Measurements from ENCODE around the gene CHPF. TPM values are rescaled to one million over a fixed set of nuclear protein-coding genes. Genes with fewer than 3 reads are reported as not detected.

CHPF gene
- total RNA-seq, 1 experiment from 2014 or later: 139 TPM

DNA sequence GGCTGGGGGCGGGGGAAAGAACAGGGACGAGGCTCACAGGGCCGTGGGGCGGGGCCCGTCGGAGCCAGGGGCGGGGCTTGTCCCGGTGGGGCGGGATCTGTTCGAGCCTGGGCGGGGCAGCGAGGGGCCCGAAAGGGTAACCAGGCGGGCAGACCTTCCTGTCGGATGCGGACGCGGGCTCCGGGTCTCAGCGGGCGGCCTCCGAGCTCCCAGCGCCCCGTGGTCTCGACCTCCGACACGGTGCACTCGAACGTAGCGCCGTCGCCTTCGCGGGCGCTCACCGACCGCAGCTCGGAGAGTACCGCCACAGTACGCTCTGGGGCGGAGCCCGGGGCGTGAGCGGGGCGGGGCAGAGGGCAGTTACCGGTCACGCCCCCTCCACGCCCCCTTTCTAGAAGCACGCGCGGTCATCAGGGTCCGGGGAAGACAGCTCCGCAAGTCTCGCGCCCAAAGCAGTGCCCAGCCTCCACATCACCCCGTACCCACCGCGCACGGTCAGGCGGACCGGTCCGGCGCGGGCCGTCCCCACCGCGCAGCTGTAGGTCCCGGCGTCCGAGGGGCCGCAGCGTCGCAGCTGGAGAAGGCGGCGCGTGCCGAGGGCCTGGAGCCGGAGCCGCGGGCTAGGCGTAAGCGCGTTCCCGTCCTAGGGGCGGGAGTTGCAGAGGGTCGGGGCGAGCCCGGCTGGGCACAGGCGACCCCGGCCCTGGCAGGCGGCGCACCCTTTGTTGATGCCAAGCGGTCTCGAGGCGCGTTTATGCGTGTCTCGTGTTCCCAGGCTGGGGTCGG is 9.0 kb upstream of the CHPF start:
- peak; percentile 76 for DNase-seq (ENCODE audit: low spot score)

DNA sequence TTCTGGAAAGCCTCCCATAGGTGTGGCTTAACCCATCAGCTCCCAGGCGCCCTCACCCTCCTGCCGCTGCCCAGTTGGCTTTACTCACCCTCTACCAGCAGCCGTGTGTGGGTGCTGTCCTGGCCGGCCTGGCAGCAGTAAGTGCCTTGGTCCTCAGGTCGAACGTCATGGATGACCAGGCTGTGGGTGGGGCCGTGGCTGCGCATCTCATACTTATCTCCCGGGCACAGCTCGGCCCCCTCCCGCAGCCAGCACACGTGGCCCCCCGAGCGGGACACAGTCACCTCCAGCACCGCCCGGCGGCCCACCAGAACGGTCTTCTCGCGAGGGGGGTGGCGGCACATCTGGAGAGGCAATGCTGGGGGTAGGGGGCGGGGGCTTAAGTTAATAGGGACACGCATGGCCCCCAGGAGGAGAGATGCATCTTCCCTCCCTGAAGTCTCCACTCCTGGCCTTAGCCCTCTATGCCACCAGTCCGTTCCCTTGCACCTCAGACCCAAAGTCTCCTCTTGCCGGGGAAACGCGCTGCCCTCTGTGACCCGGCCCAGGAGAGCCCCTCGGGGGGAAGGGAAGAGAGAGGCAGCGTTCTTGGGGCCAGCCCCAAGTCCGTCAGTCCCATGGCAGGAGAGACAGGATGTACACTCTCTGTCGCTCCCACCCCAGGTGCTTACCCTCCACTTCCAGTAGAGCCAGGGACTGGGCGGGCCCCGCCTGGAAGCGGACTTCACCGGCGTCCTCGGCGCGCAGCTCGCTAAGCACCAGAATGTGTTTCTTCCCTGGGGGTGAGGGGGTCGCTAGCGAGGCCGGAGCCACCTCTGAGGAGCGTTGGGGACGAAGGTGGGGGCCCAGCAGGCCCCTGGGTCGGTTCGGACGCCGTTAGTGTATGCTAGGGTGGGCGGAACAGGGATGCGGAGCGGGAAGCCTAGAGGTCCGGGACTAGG is 8.1 kb upstream of the CHPF start:
- DNase-seq (ENCODE audit: low spot score): peak; percentile 46

DNA sequence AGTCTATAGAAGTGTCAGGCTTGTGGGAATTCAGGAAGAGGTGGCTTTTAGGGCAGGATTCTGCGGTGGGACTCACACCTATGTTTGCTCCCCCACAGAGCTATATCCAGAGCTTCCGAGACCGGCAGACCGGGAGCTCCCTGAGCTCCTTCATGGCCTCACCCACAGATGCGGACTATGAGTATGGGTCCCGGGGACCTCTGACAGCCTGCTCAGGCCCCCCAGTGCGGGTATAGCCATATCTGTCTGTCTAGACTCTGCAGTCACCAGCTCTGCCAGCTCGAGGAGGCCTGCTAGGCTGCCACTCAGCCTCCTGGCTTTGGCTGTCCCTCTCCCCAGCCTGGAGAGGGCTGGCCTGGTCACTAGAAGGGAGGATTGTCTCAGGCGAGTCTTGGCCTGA is 6.0 kb upstream of the CHPF start:
- no peak for DNase-seq (ENCODE audit: low spot score)

DNA sequence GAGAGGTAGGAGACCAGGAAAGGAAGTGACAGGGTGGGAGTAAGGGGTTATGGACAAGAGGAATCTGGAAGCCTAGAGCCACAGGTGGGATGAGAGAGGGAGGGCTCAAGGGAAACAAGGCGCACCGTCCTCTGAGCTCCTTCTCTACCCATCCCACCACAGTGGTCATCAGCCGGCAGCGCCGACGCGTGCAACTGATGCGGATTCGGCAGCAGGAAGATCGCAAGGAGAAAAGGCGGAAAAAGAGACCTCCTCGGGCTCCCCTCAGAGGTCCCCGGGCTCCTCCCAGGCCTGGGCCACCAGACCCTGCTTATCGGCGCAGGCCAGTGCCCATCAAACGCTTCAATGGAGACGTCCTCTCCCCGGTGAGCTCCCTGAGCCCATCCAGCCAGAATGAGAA is 5.4 kb upstream of the CHPF start:
- DNase-seq (ENCODE audit: low spot score): no peak

DNA sequence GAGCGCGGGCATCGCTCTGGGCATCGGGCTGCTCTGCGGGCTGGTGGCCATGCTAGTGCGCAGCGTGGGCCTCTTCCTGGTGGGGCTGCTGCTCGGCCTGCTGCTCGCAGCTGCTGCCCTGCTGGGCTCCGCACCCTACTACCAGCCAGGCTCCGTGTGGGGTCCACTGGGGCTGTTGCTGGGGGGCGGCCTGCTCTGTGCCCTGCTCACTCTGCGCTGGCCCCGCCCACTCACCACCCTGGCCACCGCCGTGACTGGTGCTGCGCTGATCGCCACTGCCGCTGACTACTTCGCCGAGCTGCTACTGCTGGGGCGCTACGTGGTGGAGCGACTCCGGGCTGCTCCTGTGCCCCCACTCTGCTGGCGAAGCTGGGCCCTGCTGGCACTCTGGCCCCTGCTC is 4.0 kb upstream of the CHPF start:
- no peak for DNase-seq (ENCODE audit: low spot score)

DNA sequence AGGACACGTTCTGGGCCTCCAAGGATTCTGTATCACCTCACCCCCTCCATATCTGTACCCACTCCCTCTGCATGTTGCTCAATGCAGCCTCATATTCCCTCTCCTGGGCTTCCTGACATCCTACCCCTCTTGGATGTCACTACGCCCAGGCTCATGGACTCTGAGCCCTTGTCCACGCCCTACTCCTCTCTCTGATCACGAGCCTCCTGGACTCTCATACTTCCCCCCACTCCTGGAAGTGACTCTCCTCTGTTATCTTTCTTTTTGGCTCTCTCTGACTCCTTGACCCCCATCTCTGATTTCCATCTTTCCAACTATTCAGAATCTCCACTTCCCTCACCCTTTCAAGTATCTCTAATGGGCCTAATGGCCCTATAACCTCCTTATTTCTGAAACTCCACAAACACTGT is 2.3 kb upstream of the CHPF start:
- no peak for DNase-seq (ENCODE audit: low spot score)

DNA sequence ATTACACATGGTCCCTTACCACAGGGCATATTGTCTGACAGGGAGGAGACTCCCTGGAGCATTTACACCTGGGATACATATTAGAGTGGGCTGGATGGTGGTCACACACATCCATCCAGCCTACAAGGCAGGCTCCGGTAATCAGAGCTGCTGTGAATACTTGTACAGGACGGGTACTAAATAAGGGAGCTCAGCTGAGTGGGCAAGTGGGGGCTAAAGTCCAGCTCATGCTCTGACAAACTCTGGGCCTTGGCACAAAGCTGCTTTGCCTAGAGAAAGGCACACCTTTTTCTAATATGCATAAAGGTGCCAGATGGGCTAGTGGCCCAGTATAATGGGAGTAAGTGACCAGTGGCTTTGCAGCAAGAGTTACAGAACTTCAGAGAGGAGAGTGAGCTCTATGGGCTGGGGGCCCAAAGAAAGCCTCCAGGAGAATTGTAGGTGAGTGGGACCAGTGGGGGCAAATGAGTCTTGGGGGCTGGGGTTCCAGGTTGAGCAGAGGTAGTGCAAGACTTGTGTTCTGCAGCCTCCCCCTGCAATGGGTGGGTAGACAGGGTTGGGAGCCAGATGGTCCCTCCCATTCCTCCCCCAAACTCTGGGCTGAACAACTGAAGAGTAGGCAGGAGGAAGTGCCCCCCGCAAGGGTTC is 1.8 kb upstream of the CHPF start:
- no peak for DNase-seq (ENCODE audit: low spot score)

DNA sequence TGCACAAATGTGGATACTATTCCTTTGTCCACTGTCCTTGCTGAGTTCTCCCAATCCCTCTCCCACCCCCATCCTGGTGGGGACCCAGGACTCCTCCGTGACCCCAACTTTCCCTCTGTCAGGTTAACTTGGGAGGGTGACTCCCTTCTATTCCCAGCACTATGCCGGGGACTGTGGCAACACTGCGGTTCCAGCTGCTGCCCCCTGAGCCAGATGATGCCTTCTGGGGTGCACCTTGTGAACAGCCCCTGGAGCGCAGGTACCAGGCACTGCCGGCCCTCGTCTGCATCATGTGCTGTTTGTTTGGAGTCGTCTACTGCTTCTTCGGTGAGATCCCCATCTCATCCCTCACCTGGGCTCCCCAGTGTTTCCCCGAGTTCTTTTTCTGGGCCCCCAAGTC is 958 bp upstream of the CHPF start:
- DNase-seq (ENCODE audit: low spot score): no peak

DNA sequence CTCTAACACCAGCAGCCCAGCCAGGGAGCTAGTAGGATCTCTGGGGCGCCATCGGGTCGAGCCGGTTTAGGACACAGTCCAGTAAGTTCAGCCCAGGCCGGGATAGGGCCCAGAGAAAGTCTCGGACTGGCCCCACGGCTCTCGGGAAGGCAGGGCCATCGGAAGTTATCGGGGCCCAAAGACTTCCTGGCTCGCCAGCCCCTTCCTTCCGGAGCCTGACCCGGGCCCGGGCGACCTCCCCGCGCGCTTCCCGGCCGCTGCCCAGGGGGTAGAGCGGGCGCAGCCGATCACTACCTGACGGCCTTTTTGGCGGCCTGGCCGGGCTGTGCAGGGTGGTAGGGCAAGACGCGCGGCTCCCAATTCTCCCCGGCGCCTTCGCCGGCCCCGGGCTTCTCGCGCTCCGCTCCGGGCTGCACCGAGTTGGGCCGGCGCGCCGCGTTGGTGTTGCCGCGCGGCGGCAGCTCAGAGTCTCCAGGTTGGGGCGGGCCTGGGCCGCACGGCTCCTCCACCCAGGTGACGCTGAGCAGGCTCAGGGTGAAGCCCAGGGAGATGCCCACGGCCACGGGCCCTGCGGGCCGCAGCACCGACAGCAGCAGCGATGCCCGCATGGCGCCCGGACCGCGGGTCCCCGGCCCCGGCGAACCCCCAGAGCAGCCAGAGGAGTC is 546 bp downstream of the CHPF start:
- DNase-seq (ENCODE audit: low spot score): peak; percentile 24

DNA sequence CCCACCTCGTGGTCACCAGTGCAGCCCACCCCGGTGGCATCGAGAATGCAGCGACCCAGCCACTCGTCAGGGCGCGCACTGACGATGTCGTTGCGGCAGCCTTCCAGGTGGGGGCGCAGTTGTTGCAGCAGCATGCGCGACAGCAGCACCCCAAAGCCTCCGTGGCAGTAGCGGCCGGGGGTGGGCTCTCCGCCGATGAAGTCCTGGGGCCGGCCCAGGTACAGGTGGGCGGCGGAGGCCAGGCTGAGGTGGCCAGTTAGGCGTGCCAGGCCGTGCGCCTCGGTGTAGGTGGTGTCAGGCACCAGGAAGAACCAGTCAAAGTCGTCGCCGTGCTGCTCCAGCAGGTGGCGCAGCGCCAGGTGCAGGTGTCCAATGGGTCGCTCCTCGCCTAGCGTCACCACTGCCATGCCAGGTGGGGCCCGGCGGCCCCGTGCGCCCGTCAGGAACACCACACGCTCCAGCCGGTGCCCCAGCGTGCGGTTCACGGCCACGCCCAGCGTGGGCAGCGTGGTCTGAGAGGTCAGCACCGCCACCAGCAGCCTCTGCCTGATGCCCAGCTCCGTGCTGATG is 1.9 kb downstream of the CHPF start:
- no peak for DNase-seq (ENCODE audit: low spot score)

DNA sequence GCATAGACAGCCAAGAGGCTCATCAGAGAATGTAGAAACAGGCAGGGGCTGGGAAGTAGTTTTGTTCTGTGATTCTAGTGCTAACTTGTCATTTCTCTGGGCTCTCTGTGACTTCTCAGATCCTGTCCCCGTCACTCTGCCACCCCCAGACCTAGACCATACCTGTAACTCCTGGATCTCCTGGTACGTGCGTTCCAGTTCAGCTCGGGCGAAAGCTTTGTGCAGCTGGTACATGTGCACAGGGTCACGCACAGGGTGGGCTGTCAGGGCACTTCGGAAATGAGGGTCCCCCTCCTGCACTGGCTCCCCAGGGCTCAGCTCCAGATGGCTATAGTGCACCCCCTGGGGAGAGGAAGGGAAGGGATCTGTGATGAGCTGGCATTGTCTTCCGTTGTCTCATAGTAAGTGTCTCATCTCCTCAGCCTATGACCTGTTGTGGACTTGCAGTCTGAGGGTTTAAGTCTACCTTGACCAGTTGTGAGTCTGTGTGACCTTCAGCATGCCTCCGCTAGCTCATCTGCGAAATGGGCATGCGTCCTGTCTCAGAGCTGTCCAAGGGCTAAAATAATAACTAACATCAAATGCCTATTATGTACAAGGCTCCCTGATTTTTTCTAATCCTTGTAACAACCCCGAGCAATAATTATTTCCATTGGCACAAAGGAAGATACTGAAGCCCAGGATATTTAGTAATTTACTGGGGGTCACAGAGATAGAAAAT is 2.7 kb downstream of the CHPF start:
- no peak for DNase-seq (ENCODE audit: low spot score)

DNA sequence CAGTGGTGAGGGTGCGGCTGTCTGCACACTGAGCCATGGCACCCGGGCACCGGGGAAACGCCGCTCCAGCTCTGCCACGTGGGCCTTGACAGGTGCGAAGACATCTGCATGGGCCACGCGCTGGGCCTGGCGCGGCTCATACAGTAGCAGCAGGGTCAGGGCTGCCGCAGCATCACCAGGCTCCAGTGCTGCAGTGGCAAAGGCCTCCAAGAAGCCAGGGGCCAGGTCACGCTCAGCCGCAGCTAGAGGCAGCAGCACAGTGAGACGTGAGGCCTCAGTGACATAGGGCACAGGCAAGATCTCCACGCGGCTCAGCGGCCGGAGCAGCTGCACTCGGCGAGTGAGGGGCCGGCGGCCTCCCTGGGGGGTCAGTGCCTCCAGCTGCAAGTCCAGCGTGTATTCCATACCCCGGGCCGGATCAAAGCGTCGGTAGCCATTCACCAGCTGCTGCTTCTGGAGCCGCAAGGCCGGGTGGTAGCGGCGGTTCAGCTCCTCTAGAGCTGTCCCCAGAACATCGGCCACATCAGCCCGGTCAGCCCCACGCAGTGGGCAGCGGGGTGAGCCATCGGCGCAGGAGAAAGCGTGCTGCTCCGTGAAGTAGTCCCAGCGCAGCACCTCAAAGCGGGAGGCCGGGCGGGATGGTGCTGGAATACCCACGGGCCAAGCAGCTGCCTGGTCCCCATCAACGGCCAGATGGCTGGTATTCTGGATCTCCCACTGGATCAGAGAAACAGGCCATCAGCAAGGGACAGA is 3.5 kb downstream of the CHPF start:
- no peak for DNase-seq (ENCODE audit: low spot score)

DNA sequence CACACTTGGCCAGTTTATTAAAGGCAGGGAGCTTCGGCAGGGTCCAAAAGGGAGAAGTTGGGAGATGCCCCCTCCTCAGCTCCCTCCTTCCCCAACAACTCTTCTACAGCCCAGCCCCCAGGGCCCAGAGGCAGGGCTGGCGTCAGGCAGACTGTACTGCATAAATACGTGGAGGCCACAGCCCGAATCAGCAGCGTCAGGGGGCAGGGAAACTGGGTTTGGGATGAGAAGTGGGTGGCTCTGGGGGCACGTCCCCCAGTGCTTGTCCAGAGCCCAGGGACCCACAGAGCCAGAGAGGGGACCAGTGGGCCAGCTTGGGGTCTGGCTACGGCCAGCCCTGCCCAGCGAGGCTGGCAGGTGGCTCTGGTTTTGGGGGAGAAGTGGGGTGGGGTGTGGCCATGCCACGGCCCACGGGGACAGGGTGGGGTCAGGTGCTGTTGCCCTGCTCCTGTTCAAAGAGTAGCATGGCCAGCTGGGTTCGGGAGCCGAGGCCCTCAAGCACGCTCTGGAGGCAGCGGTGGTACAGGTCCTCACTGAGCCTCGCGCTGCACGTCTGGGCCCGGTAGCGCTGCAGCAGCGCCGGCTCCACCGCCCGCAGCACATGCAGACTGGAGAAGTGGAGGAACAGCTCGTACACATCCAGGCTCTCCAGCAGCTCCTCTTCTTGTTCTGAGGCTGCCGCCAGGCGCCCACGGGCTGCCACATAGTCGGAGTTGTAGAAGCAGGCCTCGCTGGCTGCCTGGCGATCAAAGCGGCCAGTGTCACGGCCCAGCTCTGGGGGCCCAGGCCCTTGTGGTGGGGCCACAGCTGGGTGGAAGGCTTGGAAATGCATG is 4.4 kb downstream of the CHPF start:
- no peak for DNase-seq (ENCODE audit: low spot score)

DNA sequence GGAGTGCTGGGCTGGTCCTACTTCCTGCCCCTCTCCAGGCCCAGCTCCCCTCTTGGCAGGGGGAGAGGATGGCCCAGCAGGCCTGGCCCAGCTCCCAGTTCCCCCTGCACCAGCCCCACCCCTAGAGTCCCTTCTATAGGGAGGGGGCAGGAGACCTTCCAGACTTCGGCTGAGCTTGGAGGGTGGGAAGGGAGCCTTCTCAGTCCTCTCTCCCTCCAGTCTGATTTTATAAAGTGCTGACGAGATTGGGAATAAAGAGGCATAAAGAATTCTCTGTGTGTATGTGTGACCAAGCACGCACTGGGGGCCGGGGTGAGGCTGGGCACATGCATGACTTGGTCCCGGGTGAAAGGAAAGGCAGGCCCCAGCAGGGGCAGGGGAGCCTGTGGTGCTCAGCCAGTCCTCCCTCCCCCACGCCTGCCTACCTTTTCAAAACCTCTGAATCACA is 5.1 kb downstream of the CHPF start:
- no peak for DNase-seq (ENCODE audit: low spot score)

DNA sequence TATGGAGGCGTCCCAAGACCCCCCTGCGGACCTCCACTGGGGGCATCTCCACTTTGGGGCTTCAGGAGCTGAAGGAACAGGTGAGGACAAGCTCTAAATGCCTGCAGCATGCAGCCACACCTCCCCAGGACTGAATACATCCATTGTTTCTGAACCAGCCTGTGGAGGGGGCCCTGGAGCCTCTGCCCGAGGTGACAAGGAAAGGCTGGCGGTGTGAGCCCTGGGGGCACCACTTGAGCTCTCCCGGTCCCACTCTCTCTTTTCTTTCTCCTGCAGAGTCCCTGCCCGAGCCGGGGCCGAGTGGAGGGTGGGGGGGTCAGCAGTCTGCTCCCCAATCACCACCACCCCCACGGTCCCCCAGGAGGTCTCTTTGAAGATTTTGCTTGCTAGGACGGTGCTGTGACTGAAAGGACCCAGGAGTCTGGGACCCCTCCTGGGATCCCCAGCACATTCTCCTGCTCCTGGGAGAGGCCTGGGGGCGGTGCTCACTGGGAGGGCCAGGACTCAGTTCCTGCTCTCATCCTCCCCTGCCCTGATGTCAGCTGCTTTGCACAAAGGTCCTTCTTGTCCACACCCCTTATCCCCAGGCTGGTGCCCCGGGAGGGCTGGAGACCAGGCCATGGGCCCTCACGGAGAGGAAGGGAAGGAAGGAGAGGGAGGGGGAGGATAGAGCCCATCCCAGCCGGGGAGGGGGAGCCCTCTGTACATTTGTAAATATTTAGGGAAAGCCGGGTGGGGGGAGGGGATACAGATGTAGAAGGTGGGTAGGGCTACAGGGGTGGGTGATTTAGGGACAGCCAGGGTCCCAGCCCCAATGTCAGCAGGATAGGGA is 5.7 kb downstream of the CHPF start:
- no peak for DNase-seq (ENCODE audit: low spot score)

DNA sequence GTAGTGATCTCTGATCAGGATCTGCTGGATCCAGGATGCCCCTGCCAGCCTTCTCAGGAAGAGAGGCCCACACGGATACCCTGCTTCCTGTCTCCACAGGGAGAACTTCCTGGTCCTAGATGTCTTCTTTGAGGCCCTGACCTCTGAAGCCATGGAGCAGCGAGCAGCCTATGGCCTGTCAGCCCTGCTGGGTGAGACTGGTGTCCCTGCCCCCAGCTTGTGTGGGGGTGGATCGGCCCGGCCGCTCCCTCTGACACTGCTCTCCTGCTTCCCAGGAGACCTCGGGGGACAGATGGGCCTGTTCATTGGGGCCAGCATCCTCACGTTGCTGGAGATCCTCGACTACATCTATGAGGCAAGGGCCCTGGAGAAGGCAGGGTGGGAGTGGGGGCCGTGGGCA is 6.6 kb downstream of the CHPF start:
- DNase-seq (ENCODE audit: low spot score): no peak

DNA sequence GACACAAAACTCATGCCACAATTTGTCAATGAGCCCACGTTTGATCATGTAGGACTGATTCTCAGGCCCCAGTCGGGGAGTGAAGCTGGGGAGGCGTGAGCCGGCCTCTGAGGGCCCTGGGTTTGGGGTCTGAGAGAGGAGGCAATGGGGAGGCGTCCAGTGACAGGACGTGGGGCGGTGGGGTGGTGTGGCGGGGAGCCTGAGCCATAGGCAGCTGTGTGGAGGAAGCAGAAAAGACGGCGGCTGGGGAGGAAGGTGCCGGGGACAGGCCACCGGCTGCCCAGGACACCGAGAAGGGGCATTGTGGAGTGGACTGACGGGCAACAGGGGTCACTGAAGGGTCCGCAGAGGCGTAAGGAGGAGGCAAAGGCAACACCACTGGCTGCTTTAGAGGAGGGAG is 7.2 kb downstream of the CHPF start:
- DNase-seq (ENCODE audit: low spot score): no peak

DNA sequence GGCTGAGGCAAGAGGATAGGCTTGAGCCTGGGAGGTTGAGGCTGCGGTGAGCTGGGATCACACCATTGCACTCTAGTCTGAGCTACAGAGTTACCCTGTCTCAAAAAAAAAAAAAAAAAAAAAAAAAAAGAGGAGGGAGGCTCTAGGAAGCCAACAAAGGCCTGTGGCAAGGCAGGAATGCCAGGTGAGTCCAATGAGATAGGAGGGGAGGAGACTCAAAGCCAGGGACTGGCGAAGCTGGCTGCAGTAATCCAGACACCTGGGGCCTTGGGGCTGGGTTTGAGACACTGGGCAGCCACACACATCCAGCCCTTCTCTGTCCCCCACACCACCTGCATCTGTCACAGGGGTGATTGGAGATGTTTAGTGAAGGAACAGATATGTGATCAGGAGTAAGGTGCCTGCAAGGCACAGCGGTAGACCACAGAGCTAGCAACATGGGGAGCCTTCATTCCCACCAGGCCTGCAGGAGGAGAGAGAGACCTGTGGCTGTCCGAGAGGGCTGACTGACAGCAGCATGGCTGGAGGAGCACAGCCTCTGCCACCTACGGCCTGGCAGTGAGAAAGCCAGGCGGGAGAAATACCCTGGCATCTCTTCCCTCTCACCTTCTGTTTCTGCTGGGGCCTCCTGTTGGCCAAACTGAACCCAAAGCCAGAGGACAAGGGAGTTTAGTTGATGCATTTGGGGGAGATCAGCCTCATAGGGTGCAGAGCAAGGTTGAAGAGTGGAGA is 9.5 kb downstream of the CHPF start:
- DNase-seq (ENCODE audit: low spot score): no peak

Measured in A172 (cell line).